IMR-90 (cell line): ENCODE data around the gene CAMTA1. TPM values are rescaled to one million over a fixed set of nuclear protein-coding genes. Genes with fewer than 3 reads are reported as not detected.
A peak's percentile ranks its signal among the peaks of the same experiment; 100 is the strongest.

ENCODE experiments used
- ATAC-seq: fragments of 200-7000 bp; cut with Tn5 transposase; 2 replicates; pipeline ENCODE4 v1.9.1; 2020; ENCODE audit warnings: low read depth, mild to moderate bottlenecking, moderate library complexity
- BruUV-seq: library from RNA; stranded (reverse); fragments of 400-500 nt; replicated peaks from 2 replicates; lab custom pipeline; 2021; lab: Mats Ljungman, UMichigan
- CTCF ChIA-PET: fragments of 300-600 bp; formaldehyde crosslinking; extraction: SDS; loops from one replicate; lab custom pipeline; 2021; ENCODE audit warnings: antibody characterized with exemption; lab: Yijun Ruan, JAX
- POLR2A ChIA-PET: fragments of 300-600 bp; sonication (Branson Sonifier 250); formaldehyde crosslinking; loops from one replicate; lab custom pipeline; 2022; ENCODE audit warnings: antibody characterized with exemption; ENCODE audit not compliant: unreplicated experiment; lab: Charles Lee
- DNase-seq: peaks from one replicate; pipeline ENCODE4 v3.0.0; 2013
- H2AFZ ChIP-seq: replicated peaks from 2 replicates; pipeline ENCODE3; 2013; ENCODE audit warnings: low read length, mild to moderate bottlenecking; ENCODE audit not compliant: poor library complexity
- H2AK5ac ChIP-seq: 2 replicates; pipeline ENCODE4 v1.6.1; 2013; ENCODE audit warnings: low read depth, low read length, inconsistent platforms
- H2AK9ac ChIP-seq: replicated peaks from 2 replicates; pipeline ENCODE3; 2013; ENCODE audit warnings: mild to moderate bottlenecking, low read depth, low read length, moderate library complexity; ENCODE audit not compliant: poor library complexity
- H2BK120ac ChIP-seq: 2 replicates; pipeline ENCODE4 v1.6.1; 2013; ENCODE audit warnings: low read depth, low read length, inconsistent platforms
- H2BK15ac ChIP-seq: 3 replicates; pipeline ENCODE4 v1.6.1; 2013; ENCODE audit warnings: low read depth, low read length, inconsistent platforms
- H2BK20ac ChIP-seq: 2 replicates; pipeline ENCODE4 v1.6.1; 2013; ENCODE audit warnings: low read depth, mild to moderate bottlenecking, inconsistent platforms, low read length, moderate library complexity
- H2BK5ac ChIP-seq: 2 replicates; pipeline ENCODE4 v1.6.1; 2013; ENCODE audit warnings: mild to moderate bottlenecking, low read depth, low read length, inconsistent platforms; ENCODE audit not compliant: poor library complexity, severe bottlenecking
- H3K14ac ChIP-seq: replicated peaks from 2 replicates; pipeline ENCODE4 v1.6.1; 2013; ENCODE audit warnings: low read depth, low read length, inconsistent platforms
- H3K18ac ChIP-seq: 2 replicates; pipeline ENCODE4 v1.6.1; 2013; ENCODE audit warnings: low read depth, low read length, control low read depth
- H3K23ac ChIP-seq: 2 replicates; pipeline ENCODE4 v1.6.1; 2013; ENCODE audit warnings: low read depth, low read length, inconsistent platforms
- H3K27ac ChIP-seq: 2 replicates; pipeline ENCODE4 v1.5.1; 2013; ENCODE audit warnings: mild to moderate bottlenecking, control low read depth, low read length; ENCODE audit not compliant: insufficient read depth
- H3K27me3 ChIP-seq: 2 replicates; pipeline ENCODE4 v1.6.1; 2013; ENCODE audit warnings: low read length; ENCODE audit not compliant: control insufficient read depth, insufficient read depth
- H3K36me3 ChIP-seq: 2 replicates; pipeline ENCODE4 v1.6.1; 2013; ENCODE audit warnings: low read length, mixed read lengths; ENCODE audit not compliant: control insufficient read depth, insufficient read depth
- H3K4ac ChIP-seq: 2 replicates; pipeline ENCODE4 v1.6.1; 2013; ENCODE audit warnings: low read depth, low read length, inconsistent platforms
- H3K4me1 ChIP-seq: 2 replicates; pipeline ENCODE4 v1.6.1; 2013; ENCODE audit warnings: low read length, mixed read lengths; ENCODE audit not compliant: control insufficient read depth, insufficient read depth
- H3K4me2 ChIP-seq: 2 replicates; pipeline ENCODE4 v1.6.1; 2013; ENCODE audit warnings: low read depth, mild to moderate bottlenecking, control low read depth, low read length, moderate library complexity
- H3K4me3 ChIP-seq: 2 replicates; pipeline ENCODE4 v1.5.1; 2013; ENCODE audit warnings: low read depth, mild to moderate bottlenecking, control low read depth, low read length, moderate library complexity; ENCODE audit not compliant: insufficient read depth
- H3K56ac ChIP-seq: 2 replicates; pipeline ENCODE4 v1.6.1; 2013; ENCODE audit warnings: low read length, inconsistent platforms; ENCODE audit not compliant: insufficient read depth; ENCODE audit errors: extremely low read depth
- H3K79me1 ChIP-seq, 2 experiments: 2 replicates each; pipeline ENCODE4 v1.6.1; 2013; ENCODE audit warnings: low read length in 2 of 2, inconsistent platforms in 1 of 2, low read depth in 1 of 2
- H3K9ac ChIP-seq: 2 replicates; pipeline ENCODE4 v1.6.1; 2013; ENCODE audit warnings: low read depth, low read length, control low read depth
- H3K9me1 ChIP-seq: 2 replicates; pipeline ENCODE4 v1.6.1; 2013; ENCODE audit warnings: low read length, inconsistent platforms; ENCODE audit not compliant: insufficient read depth
- H3K9me3 ChIP-seq: 2 replicates; pipeline ENCODE4 v1.6.1; 2013; ENCODE audit warnings: low read length; ENCODE audit not compliant: control insufficient read depth, insufficient read depth
- H4K20me1 ChIP-seq: 2 replicates; pipeline ENCODE4 v1.6.1; 2013; ENCODE audit warnings: low read length, inconsistent platforms; ENCODE audit not compliant: insufficient read depth
- H4K5ac ChIP-seq: 2 replicates; pipeline ENCODE4 v1.6.1; 2013; ENCODE audit warnings: mild to moderate bottlenecking, low read depth, low read length, control low read depth
- H4K8ac ChIP-seq, 2 experiments: 2 replicates each; pipeline ENCODE4 v1.6.1; 2013; ENCODE audit warnings: low read depth in 2 of 2, low read length in 2 of 2, control low read depth in 1 of 2, inconsistent platforms in 1 of 2
- H4K91ac ChIP-seq: 2 replicates; pipeline ENCODE4 v1.6.1; 2013; ENCODE audit warnings: low read depth, low read length, inconsistent platforms; ENCODE audit not compliant: insufficient read depth
- BHLHE40 ChIP-seq: fragments of 150-350 bp; IDR thresholded peaks from 2 replicates; pipeline ENCODE4 v1.6.1; 2016; ENCODE audit warnings: mild to moderate bottlenecking, low read depth, low read length
- CTCF ChIP-seq: conservative IDR thresholded peaks from 2 replicates; pipeline ENCODE4 v1.5.1; 2012; ENCODE audit warnings: mild to moderate bottlenecking, low read depth, low read length, improper control_type of control experiment
- FOS ChIP-seq: fragments of 150-350 bp; IDR thresholded peaks from 2 replicates; pipeline ENCODE4 v1.6.1; 2016; ENCODE audit warnings: low read depth, low read length
- MAFK ChIP-seq: IDR thresholded peaks from 2 replicates; pipeline ENCODE4 v1.6.1; 2012; ENCODE audit warnings: low read depth, low read length, improper control_type of control experiment
- MAZ ChIP-seq: IDR thresholded peaks from 2 replicates; pipeline ENCODE4 v1.6.1; 2012; ENCODE audit warnings: low read depth, mild to moderate bottlenecking, low read length, improper control_type of control experiment, moderate library complexity, borderline replicate concordance
- MXI1 ChIP-seq: IDR thresholded peaks from 2 replicates; pipeline ENCODE4 v1.6.1; 2012; ENCODE audit warnings: low read depth, mild to moderate bottlenecking, low read length, moderate library complexity, borderline replicate concordance
- NFE2L2 ChIP-seq: fragments of 150-350 bp; IDR thresholded peaks from 2 replicates; pipeline ENCODE4 v1.6.1; 2016; ENCODE audit warnings: low read depth, mild to moderate bottlenecking, low read length
- POLR2A ChIP-seq: IDR thresholded peaks from 2 replicates; pipeline ENCODE4 v1.6.1; 2012; ENCODE audit warnings: mild to moderate bottlenecking, low read depth, low read length
- RAD21 ChIP-seq: IDR thresholded peaks from 2 replicates; pipeline ENCODE4 v1.6.1; 2012; ENCODE audit warnings: low read length, improper control_type of control experiment
- RCOR1 ChIP-seq: IDR thresholded peaks from 2 replicates; pipeline ENCODE4 v1.6.1; 2012; ENCODE audit warnings: mild to moderate bottlenecking, low read length, improper control_type of control experiment; ENCODE audit not compliant: insufficient replicate concordance
- SMC3 ChIP-seq: fragments of 150-350 bp; IDR thresholded peaks from 2 replicates; pipeline ENCODE4 v1.6.1; 2016; ENCODE audit warnings: low read depth, mild to moderate bottlenecking, antibody characterized with exemption, low read length, moderate library complexity
- USF2 ChIP-seq: fragments of 150-350 bp; IDR thresholded peaks from 2 replicates; pipeline ENCODE4 v1.6.1; 2017; ENCODE audit warnings: mild to moderate bottlenecking, antibody characterized with exemption, low read length, low read depth
- WGBS, 2 experiments: methylation state at CpG; one replicate each; pipeline versions ENCODE4 v1.1.5 to v1.1.7; 2013; ENCODE audit warnings: missing lambda C conversion rate in 2 of 2; ENCODE audit not compliant: insufficient read length in 1 of 2; ENCODE audit errors: extremely low coverage in 2 of 2; 5-methylcytosine and 5-hydroxymethylcytosine counted together
- dilution Hi-C: fragments of 300-500 bp; cut with HindIII; formaldehyde crosslinking; loops from one replicate; pipeline ENCODE4 v1.14.3; 2018; ENCODE audit warnings: low sequenced_read_pairs; ENCODE audit not compliant: unreplicated experiment
- in situ Hi-C: fragments of 300-500 bp; cut with MboI; formaldehyde crosslinking; loops from 3 replicates; pipeline ENCODE4 v1.14.3; 2019; ENCODE audit warnings: low sequenced_read_pairs, inconsistent platforms, mixed read lengths
- intact Hi-C: fragments of 100-400 bp; cut with micrococcal nuclease; formaldehyde crosslinking; loops from 2 replicates; pipeline ENCODE4 v1.10.0; 2022
- polyA plus RNA-seq, 3 experiments: library from polyadenylated mRNA; depleted of rRNA; stranded (reverse); fragments of >200 nt; gene quantifications; 2 replicates each; pipeline ENCODE4 v1.2.3, GENCODE V29; 2012; ENCODE audit warnings: low replicate concordance in 1 of 3
- total RNA-seq: library from RNA; depleted of rRNA; stranded (reverse); fragments of >200 nt; gene quantifications from 2 replicates; pipeline ENCODE4 v1.2.3, GENCODE V29; 2012

Gene CAMTA1
- total and polyA plus RNA-seq, 2 of the 4 experiments (the other 2 are of a cell fraction): 35.5 to 74.3 TPM

GRCh38 chr1:7510389-7510931 is 725.2 kb downstream of the CAMTA1 start:
- Histone ChIP-seq H4K20me1 (no peaks in the 10 kb centered on the region), H3K27me3 (no peaks in the 10 kb centered on the region), H3K23ac (no peak overlapping the region), H4K91ac (no peak overlapping the region; the same call in 1 of the 2 replicates), H4K8ac (no peak overlapping the region), H3K18ac (no peak overlapping the region), H3K9me3 (no peaks in the 10 kb centered on the region), H2AFZ (no peak overlapping the region), H2BK20ac (no peak overlapping the region), H4K5ac (no peak overlapping the region), H3K56ac (no peak overlapping the region), H2BK15ac (no peak overlapping the region), H3K4me3 (no peak overlapping the region), H2BK120ac (no peak overlapping the region), H3K14ac (no peak overlapping the region), H2BK5ac (no peak overlapping the region), H3K79me1 (no peaks in the 10 kb centered on the region), H3K9me1 (no peaks in the 10 kb centered on the region), H3K4ac (no peak overlapping the region), H2AK5ac (no peak overlapping the region), H3K4me2 (no peak overlapping the region), H3K4me1 (peaks cover 5% of the 10 kb centered on the region; the same call in 1 of the 2 replicates), H2AK9ac (peak overlapping the region; percentile 23), H3K27ac (no peak overlapping the region), H3K36me3 (no peaks in the 10 kb centered on the region), H3K9ac (no peak overlapping the region)
- in situ Hi-C loops (no loop called here), dilution Hi-C loops (no loop called here), intact Hi-C loops (no loop called here)
- DNase-seq (no peak), ATAC-seq (no peak)
- POLR2A ChIA-PET: no interaction called here
- CTCF ChIA-PET: interaction anchor here (0.6 kb wide), 1 partner anchor 257 kb away, joined by 3 read pairs; no protein-coding TSS in a partner anchor
- TF ChIP-seq SMC3: no peak
- TF ChIP-seq MXI1: no peak
- no peak for TF ChIP-seq RAD21
- TF ChIP-seq NFE2L2: no peak
- no peak for TF ChIP-seq RCOR1
- TF ChIP-seq POLR2A: no peak
- TF ChIP-seq BHLHE40: no peak
- no peak for TF ChIP-seq USF2
- no peak for TF ChIP-seq CTCF
- no peak for TF ChIP-seq MAZ
- TF ChIP-seq MAFK: no peak
- no peak for TF ChIP-seq FOS
- no TSS peak for BruUV-seq
- 100% methylated on average over 1 of the region's 7 CpGs; no CpG with 5 or more reads in 1 of the 2 experiments for WGBS, 2 experiments
